Measurements from ENCODE around the gene LRPPRC. TPM values are rescaled to one million over a fixed set of nuclear protein-coding genes. Genes with fewer than 3 reads are reported as not detected.
"Not testable (repeated sequence)": the region's sequence is repeated elsewhere in the genome, so short reads cannot be mapped to it uniquely, and the experiment has no call there.

LRPPRC gene
- total and polyA plus RNA-seq, 10 of the 15 experiments (the other 5 are each of a cell fraction or from before 2014, with no cell fraction given), result 34.1 to 152 (median 97.0) TPM

DNA sequence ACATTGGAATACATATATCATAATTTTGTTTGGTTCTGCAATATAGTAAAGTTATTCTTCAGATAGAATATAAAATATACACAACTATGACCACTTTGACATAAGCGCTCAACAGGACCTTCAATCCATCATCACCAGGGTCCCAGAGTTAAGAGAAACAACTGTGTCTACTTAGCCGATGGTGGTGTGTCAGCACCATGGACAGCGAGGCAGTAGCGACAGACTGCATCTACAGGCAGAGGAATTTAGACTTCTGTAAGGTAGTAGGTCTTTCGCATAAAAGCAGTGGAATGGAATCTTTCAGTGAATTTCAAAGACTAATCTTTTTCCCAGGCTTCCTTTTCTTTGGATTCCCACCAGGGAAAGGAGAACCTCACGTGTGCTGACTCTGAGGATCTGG, 20.5 kb upstream of the LRPPRC start:
- no peaks in the 10 kb centered on the region for H3K4me1 ChIP-seq (ENCODE audit: control insufficient read depth, insufficient read depth, low read length)
- 57% methylated on average over 6 of the region's 6 CpGs for WGBS (ENCODE audit: insufficient coverage, insufficient replicate concordance, low lambda C conversion rate, missing lambda C conversion rate)
- H4K20me1 ChIP-seq (ENCODE audit: control insufficient read depth, insufficient read depth), result no peaks in the 10 kb centered on the region
- ChIA-PET CTCF (no interaction called here), POLR2A (interaction anchor here (0.7 kb wide), 1 partner anchor 40 kb away, joined by 4 read pairs; no protein-coding TSS in a partner anchor), RAD21 (ENCODE audit: unreplicated experiment) (no interaction called here), SMC1A (ENCODE audit: uncharacterized antibody, unreplicated experiment) (interaction anchor here (0.6 kb wide), 1 partner anchor 480 kb away, joined by 4 read pairs; no protein-coding TSS in a partner anchor)
- no peak for FAIRE-seq
- H3K9ac ChIP-seq (ENCODE audit: control insufficient read depth, insufficient read depth, low read length), result no peak overlapping the region
- no peaks in the 10 kb centered on the region for H3K9me3 ChIP-seq (replicated peaks; ENCODE audit: control insufficient read depth, insufficient read depth, low read length)
- DNase-seq (ENCODE audit: low read depth, low spot score), result no peak
- H2AFZ ChIP-seq (ENCODE audit: control insufficient read depth, low read depth, low read length), result no peak overlapping the region
- in situ Hi-C loops (cut with MboI), result no loop called here
- H3K36me3 ChIP-seq (ENCODE audit: control insufficient read depth in 2 of 2, insufficient read depth in 2 of 2, low read length in 1 of 2), result no peaks in the 10 kb centered on the region
- ATAC-seq, result peak; percentile 52; the same call in 2 of the 3 replicates
- H3K27ac ChIP-seq (ENCODE audit: control insufficient read depth, insufficient read depth), result no peak overlapping the region
- TF ChIP-seq, protein P1, sequence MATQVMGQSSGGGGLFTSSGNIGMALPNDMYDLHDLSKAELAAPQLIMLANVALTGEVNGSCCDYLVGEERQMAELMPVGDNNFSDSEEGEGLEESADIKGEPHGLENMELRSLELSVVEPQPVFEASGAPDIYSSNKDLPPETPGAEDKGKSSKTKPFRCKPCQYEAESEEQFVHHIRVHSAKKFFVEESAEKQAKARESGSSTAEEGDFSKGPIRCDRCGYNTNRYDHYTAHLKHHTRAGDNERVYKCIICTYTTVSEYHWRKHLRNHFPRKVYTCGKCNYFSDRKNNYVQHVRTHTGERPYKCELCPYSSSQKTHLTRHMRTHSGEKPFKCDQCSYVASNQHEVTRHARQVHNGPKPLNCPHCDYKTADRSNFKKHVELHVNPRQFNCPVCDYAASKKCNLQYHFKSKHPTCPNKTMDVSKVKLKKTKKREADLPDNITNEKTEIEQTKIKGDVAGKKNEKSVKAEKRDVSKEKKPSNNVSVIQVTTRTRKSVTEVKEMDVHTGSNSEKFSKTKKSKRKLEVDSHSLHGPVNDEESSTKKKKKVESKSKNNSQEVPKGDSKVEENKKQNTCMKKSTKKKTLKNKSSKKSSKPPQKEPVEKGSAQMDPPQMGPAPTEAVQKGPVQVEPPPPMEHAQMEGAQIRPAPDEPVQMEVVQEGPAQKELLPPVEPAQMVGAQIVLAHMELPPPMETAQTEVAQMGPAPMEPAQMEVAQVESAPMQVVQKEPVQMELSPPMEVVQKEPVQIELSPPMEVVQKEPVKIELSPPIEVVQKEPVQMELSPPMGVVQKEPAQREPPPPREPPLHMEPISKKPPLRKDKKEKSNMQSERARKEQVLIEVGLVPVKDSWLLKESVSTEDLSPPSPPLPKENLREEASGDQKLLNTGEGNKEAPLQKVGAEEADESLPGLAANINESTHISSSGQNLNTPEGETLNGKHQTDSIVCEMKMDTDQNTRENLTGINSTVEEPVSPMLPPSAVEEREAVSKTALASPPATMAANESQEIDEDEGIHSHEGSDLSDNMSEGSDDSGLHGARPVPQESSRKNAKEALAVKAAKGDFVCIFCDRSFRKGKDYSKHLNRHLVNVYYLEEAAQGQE (IDR thresholded peaks at IDR 0.05; ENCODE audit: low read depth, low read length), result peak; percentile 97
- no peak for TF ChIP-seq POLR2A (IDR thresholded peaks at IDR 0.05; ENCODE audit: low read depth, low read length)
- intact Hi-C loops (cut with micrococcal nuclease; ENCODE audit: unreplicated experiment), result no loop called here
- no peaks in the 10 kb centered on the region; a peak in 1 of 4 replicates for H3K27me3 ChIP-seq (replicated peaks in 1 of 2; ENCODE audit: control insufficient read depth in 2 of 2, insufficient read depth in 2 of 2, low read length in 1 of 2)
- H3K4me2 ChIP-seq (ENCODE audit: control insufficient read depth, insufficient read depth), result no peak overlapping the region
- no TSS peak for BruUV-seq (replicated peaks)
- no peak overlapping the region for H3K4me3 ChIP-seq
- H3K79me2 ChIP-seq (ENCODE audit: control insufficient read depth, insufficient read depth, low read length), result no peaks in the 10 kb centered on the region

DNA sequence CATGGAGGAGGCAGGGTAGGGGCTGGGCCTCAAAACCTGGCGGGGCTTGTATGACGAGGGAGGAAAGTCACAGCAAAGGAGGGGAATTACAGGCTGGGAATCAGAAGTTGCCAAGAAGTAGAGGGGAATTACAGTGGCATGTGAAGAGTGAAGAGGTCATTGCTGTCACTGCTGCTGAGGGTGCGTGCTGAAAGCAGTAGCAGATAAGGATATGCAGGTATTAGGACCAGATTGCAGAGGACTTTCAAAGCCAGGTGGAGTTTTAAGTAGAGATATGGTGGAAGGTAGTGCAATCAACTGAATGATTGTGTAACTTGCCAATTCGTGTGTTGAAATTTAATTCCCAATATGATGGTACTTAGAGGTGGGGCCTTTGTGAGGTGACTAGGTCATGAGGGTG, 19.4 kb upstream of the LRPPRC start:
- 20% methylated on average over 4 of the region's 4 CpGs for WGBS (ENCODE audit: insufficient coverage, insufficient replicate concordance, low lambda C conversion rate, missing lambda C conversion rate)
- Histone ChIP-seq H3K9me3 (replicated peaks; ENCODE audit: control insufficient read depth, insufficient read depth, low read length) (no peaks in the 10 kb centered on the region), H3K36me3 (ENCODE audit: control insufficient read depth in 2 of 2, insufficient read depth in 2 of 2, low read length in 1 of 2) (no peaks in the 10 kb centered on the region), H3K4me3 (no peak overlapping the region), H4K20me1 (ENCODE audit: control insufficient read depth, insufficient read depth) (no peaks in the 10 kb centered on the region), H2AFZ (ENCODE audit: control insufficient read depth, low read depth, low read length) (no peak overlapping the region), H3K27me3 (replicated peaks in 1 of 2; ENCODE audit: control insufficient read depth in 2 of 2, insufficient read depth in 2 of 2, low read length in 1 of 2) (no peaks in the 10 kb centered on the region; a peak in 1 of 4 replicates), H3K4me2 (ENCODE audit: control insufficient read depth, insufficient read depth) (no peak overlapping the region), H3K4me1 (ENCODE audit: control insufficient read depth, insufficient read depth, low read length) (no peaks in the 10 kb centered on the region), H3K9ac (ENCODE audit: control insufficient read depth, insufficient read depth, low read length) (no peak overlapping the region), H3K27ac (ENCODE audit: control insufficient read depth, insufficient read depth) (no peak overlapping the region), H3K79me2 (ENCODE audit: control insufficient read depth, insufficient read depth, low read length) (no peaks in the 10 kb centered on the region)
- CTCF ChIA-PET, result interaction anchor here (0.9 kb wide), 1 partner anchor 60 kb away, joined by 3 read pairs; no protein-coding TSS in a partner anchor
- no peak for TF ChIP-seq NFIC (IDR thresholded peaks at IDR 0.05; ENCODE audit: low read depth, low read length)
- no peak for TF ChIP-seq TARDBP (IDR thresholded peaks at IDR 0.05; ENCODE audit: borderline replicate concordance)
- TF ChIP-seq, protein P2, sequence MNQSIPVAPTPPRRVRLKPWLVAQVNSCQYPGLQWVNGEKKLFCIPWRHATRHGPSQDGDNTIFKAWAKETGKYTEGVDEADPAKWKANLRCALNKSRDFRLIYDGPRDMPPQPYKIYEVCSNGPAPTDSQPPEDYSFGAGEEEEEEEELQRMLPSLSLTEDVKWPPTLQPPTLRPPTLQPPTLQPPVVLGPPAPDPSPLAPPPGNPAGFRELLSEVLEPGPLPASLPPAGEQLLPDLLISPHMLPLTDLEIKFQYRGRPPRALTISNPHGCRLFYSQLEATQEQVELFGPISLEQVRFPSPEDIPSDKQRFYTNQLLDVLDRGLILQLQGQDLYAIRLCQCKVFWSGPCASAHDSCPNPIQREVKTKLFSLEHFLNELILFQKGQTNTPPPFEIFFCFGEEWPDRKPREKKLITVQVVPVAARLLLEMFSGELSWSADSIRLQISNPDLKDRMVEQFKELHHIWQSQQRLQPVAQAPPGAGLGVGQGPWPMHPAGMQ (IDR thresholded peaks at IDR 0.05; ENCODE audit: borderline replicate concordance), result no peak
- SMC1A ChIA-PET (ENCODE audit: uncharacterized antibody, unreplicated experiment), result no interaction called here
- POLR2A ChIA-PET, result no interaction called here
- RAD21 ChIA-PET (ENCODE audit: unreplicated experiment), result no interaction called here
- intact Hi-C loops (cut with micrococcal nuclease; ENCODE audit: unreplicated experiment) (no loop called here), in situ Hi-C loops (cut with MboI) (no loop called here)
- no TSS peak for BruUV-seq (replicated peaks)
- DNase-seq (ENCODE audit: low read depth, low spot score) (no peak), ATAC-seq (no peak), FAIRE-seq (no peak)

DNA sequence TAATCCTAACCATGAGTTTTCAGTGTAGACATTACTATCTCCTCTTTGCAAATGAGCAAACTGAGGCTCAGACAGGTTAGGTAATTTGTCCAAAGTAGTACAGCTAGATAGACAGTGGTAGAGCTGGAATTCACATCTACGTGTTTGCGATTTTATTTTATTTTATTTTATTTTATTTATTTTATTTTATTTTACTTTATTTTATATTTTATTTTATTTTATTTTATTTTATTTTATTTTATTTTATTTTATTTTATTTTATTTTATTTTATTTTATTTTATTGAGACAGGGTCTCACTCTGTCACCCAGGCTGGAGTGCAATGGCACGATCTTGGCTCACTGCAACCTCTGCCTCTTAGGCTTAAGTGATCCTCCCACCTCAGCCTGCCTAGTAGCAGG, 17.4 kb upstream of the LRPPRC start:
- 75% methylated on average over 3 of the region's 3 CpGs for WGBS (ENCODE audit: insufficient coverage, insufficient replicate concordance, low lambda C conversion rate, missing lambda C conversion rate)
- FAIRE-seq; H3K4me3 ChIP-seq; H3K27ac ChIP-seq (ENCODE audit: control insufficient read depth, insufficient read depth); H2AFZ ChIP-seq (ENCODE audit: control insufficient read depth, low read depth, low read length); H3K9me3 ChIP-seq (replicated peaks; ENCODE audit: control insufficient read depth, insufficient read depth, low read length); CTCF ChIA-PET; H3K4me2 ChIP-seq (ENCODE audit: control insufficient read depth, insufficient read depth); H3K4me1 ChIP-seq (ENCODE audit: control insufficient read depth, insufficient read depth, low read length); RAD21 ChIA-PET (ENCODE audit: unreplicated experiment); in situ Hi-C loops (cut with MboI); H3K36me3 ChIP-seq (ENCODE audit: control insufficient read depth in 2 of 2, insufficient read depth in 2 of 2, low read length in 1 of 2); H3K27me3 ChIP-seq (replicated peaks in 1 of 2; ENCODE audit: control insufficient read depth in 2 of 2, insufficient read depth in 2 of 2, low read length in 1 of 2); DNase-seq (ENCODE audit: low read depth, low spot score); intact Hi-C loops (cut with micrococcal nuclease; ENCODE audit: unreplicated experiment); BruUV-seq (replicated peaks); H3K9ac ChIP-seq (ENCODE audit: control insufficient read depth, insufficient read depth, low read length); SMC1A ChIA-PET (ENCODE audit: uncharacterized antibody, unreplicated experiment); POLR2A ChIA-PET; H3K79me2 ChIP-seq (ENCODE audit: control insufficient read depth, insufficient read depth, low read length); H4K20me1 ChIP-seq (ENCODE audit: control insufficient read depth, insufficient read depth); ATAC-seq: not testable (repeated sequence)
